CMK (cell line): ENCODE results near the gene TULP1.

ENCODE experiments used
- DNase-seq: peaks from one replicate; pipeline ENCODE4 v3.0.0-alpha.2; 2010; ENCODE audit warnings: low read depth

TULP1 gene

GRCh38 chr6:35465646-35466045 lies 47.0 kb downstream of the TULP1 start:
- no peak for DNase-seq

DNA sequence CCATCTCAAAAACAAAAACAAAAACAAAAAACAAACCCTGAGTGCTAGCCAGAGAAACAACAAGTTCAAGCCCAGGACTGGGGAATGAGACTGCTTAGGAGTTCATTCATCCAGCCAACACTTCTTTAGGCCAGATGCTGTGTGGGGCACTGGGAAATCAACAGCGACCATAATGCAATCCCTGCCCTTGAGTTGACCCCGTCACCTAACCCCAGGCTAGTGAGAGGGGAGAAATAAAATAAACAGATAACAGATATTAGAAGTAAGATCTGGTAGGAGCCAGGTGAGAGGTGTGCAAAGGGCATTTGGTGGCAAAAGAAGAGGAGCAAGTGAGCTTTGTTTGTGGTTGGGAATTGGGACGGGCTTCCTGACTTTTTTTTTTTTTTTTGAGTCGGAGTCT lies 49.4 kb downstream of the TULP1 start:
- no peak for DNase-seq

GRCh38 chr6:35461270-35461669 lies 51.4 kb downstream of the TULP1 start:
- no peak for DNase-seq

DNA sequence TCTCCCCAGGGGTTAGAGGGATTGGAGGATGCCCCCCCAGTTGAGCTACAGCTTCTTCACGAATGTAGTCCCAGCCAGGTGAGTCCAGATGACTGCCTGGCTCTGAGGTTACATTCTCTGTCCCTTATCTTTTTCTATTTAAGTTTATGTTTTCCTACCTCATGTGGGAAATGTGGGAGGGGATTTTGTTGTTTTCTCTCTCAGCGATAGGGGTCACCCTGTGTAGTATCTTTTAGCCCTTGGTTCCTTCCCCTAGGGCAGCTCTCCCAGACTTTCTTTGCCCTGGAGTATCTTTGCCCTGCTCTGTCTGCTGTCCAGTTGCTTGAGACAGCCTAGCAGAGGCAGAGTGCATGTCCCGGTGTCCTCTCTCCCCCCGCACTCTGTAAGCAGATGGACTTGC lies 54.8 kb downstream of the TULP1 start:
- no peak for DNase-seq

- no peak for DNase-seq
These were observed 58.1 kb downstream of the TULP1 start for GRCh38 chr6:35454391-35455110.

DNA sequence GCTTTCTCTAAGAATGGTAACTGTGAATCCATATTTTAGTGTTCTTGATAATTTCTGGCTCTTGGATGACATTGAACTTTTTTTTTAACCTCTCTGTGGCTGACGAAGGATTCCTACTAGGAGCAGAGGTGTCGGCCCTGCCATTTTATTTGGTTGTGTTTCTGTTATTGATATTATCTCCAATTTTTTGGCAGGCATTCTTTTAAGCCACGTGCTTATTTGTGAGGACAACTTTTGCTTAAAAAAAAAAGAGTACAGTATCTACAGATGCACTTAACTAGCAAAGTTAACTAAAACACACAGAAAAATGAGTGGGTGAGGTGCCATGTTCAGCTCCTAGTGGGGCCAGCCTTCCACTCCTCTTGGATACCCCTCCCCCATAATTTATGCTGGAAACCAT lies 59.5 kb downstream of the TULP1 start:
- no peak for DNase-seq

- peak; percentile 87 for DNase-seq
These were observed 60.3 kb downstream of the TULP1 start, which contains the start of gene FANCE for GRCh38 chr6:35452183-35453090. Gene FANCE (plus strand): TSS chr6:35452338. CDS start chr6:35452546, 208 bp downstream.

GRCh38 chr6:35451354-35452182 lies 61.1 kb downstream of the TULP1 start:
- no peak for DNase-seq

- DNase-seq, result no peak
These were observed 63.3 kb downstream of the TULP1 start for GRCh38 chr6:35449287-35449881.

DNA sequence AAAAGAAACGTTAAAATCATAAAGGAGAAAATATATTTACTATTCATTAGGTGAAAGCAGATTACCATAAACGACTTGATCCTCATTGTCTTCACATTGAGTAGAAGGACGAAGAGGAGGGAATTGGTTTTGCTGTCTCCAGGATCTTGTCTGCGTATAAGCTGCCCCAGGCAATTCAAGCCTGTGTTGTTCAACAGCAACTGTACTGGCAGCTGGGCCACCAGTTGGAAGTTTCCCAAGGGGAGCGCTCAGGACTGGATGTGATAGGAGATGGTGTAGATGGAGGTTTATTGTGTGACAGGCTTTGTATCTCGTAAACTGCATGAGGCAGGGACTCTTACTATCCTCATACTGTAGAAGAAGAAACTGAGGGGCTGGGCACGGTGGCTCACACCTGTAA lies 64.5 kb downstream of the TULP1 start:
- DNase-seq, result no peak
